Activated CD4-positive, alpha-beta T cell treated with anti-CD3 and anti-CD28 coated beads, Interleukin-2, amount 50 U/mL, for 16 hours (primary cell): Measurements from ENCODE around the gene IRAG1.

Experiments used
- DNase-seq: peaks from one replicate; pipeline ENCODE4 v3.0.0-alpha.2; 2020

Gene IRAG1

GRCh38 chr11:10693509-10694081, at the start of gene IRAG1:
Gene IRAG1 (minus strand): TSS chr11:10693755. CDS start chr11:10693602, 153 bp downstream.
- DNase-seq = no peak

GRCh38 chr11:10742460-10743208, 49.1 kb upstream of the IRAG1 start:
- peak; percentile 59 for DNase-seq

DNA sequence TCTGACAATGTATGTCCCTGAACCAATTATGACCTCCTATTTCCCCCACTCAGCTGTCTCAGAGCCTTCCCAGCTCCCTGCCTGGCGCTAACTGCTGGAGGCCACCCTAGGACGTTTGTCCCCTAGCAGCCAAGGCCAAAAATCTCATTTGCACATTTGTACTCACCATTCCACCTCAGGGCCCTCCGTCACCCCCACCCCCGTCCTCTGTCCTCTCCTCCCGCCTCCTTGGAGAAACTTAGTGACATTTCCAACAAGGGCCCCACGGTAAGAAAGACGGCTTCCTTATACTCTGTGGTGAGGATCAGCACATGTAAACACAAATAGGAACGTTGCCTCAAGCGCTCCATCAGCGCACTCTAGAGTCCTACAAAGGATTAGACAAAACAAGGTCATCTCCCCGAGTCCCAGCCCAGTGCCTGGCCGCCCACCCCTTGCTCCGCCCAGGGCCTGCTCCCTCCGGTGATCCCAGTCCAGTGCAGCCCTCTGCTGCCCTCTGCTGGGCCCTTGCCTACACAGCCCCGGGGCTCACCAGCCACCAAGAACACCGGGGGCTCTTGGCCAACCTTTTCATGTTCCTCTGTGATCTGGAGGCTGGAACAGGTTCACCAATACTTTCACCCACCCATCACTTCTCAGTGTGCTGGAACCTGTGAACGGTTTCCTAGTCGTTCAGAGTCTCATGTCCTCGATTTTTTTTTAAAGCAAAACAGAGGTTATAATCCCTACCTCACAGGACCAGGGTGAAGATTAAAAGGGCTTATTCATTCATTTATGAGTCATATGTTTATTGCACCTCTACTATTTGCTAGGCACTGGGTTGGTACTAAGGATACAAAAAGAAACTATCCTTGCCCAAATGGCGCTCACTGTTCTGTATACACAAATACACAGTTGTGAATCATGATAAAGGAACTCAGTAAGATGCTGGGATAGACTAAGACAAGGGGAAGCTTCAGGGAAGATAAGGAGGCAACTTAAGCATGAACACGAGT, 42.2 kb upstream of the IRAG1 start:
- peak; percentile 90 for DNase-seq

DNA sequence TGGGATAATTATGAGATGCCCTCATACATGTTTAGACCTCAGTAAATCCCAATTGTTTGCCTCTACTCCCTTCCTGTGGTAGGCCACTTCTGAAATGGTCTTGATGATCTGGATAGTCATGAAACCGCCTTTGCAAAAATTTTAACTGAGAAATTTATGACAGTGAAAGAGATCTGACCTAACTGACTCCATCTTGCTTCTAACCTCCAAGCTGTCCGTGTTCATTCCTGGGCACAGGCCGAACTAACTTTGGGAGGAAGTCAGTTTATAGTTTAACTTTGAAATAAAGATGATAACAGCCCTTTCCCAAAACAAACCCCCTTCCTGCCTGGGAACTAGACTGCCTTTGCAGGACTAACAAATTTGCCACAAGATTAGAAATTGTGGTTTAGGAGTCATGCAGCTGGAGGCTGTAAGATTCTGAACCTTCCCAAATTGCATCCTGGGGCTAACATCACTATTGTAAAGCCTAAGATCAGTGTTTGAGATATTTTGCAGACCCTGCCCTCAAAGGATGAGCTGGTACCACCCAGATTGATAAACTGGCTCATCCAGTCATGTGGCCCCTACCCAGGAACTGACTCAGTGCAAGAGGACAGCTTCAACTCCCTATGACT, 37.6 kb upstream of the IRAG1 start:
- DNase-seq = no peak

DNA sequence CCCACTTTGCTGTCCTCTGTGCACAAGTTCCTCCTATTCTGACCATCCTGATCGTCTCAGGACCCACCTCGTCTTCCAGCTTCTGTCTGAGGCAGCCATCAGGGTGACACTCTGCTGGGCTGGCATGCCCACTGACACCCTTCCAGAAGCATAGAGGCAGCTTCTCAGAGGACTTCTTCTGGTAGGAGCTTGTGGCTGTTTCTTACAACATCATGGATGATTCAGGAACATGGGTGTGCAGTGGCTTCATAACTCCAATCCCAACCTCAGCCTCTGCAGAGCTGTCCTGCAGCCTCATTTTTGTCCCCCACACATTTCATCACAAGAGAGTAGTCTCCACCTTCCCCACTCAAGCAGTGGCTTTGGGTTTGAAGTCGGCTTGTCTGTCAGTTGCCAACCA, 36.6 kb upstream of the IRAG1 start:
- DNase-seq = no peak

- DNase-seq = no peak
These were observed 35.4 kb upstream of the IRAG1 start for GRCh38 chr11:10728789-10729472.

GRCh38 chr11:10728154-10728553, 34.6 kb upstream of the IRAG1 start:
- DNase-seq = no peak

DNA sequence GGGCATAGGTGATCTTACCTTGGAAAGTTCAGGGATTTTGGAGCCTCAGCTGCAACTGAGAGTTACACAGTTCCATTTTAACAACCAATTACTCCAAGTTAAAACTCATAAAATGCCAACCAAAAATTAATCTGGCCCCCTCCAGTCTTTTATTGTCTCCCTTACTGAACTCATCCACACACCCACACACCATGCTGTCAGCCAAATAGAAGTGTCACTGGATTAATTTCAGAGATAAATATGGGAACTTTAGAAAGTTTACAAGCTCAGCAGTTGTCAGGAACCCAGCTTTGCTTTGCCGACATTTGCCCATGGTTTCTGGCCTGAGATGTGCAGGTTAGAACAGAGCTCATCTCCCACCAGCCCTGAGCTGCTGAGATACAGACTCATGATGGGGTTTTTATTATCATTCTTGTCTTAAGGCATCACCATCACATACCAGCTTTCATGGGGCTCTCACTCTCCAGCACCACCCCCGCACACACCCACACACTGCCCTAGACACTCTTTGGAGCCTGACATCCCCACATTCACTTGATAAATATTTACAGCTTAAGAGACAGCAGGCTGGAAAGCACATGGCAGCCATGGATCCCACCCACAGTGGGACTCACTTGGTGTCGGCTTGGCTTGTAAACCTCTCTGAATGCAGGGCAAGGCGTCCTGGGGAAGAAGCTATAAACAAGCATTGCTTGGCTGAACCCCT, 33.7 kb upstream of the IRAG1 start:
- DNase-seq = no peak

GRCh38 chr11:10725907-10726253, 32.3 kb upstream of the IRAG1 start:
- peak; percentile 35 for DNase-seq

GRCh38 chr11:10725114-10725906, 31.8 kb upstream of the IRAG1 start:
- DNase-seq = peak; percentile 41

DNA sequence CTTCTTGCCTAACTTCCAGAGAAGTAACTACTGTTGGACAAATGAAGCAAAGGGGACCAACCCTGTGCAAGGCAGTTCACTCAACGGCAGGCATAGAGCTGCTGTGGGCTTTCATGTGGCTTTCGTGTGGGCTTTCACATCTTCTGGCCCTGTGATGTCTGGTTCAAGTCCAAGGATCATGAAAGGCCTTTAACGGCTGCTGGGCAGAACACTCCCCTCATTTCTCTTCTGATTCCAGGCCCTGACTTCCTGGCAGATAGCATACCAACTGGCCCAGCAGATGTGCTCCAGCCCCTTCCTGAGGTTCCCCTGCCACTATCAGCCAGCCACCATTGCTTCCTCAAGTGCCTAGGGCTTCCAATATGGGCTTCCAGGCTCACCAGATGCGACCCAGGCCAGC, 28.8 kb upstream of the IRAG1 start:
- DNase-seq = no peak

GRCh38 chr11:10720881-10721376, 27.4 kb upstream of the IRAG1 start:
- DNase-seq = no peak

DNA sequence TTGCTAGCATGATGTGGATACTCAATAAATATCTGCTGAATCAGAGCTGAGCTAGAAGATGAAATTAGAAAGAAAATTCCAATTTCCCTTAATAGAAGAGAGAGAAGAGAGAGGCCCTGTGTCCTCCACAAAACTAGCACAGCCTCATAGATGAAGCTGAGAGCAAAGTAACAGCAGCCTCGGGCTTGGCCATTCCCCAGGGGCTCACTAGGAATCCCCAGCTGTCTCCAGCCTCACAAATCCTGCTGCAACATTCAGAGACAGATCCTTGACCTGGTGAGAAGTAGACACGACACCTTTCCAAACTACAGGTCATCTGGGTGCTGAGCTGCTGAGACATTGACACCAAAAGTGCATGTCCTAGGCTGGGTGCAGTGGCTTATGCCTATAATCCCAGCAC, 26.1 kb upstream of the IRAG1 start:
- DNase-seq = no peak

- DNase-seq = no peak
These were observed 23.1 kb upstream of the IRAG1 start for GRCh38 chr11:10716543-10717259.

DNA sequence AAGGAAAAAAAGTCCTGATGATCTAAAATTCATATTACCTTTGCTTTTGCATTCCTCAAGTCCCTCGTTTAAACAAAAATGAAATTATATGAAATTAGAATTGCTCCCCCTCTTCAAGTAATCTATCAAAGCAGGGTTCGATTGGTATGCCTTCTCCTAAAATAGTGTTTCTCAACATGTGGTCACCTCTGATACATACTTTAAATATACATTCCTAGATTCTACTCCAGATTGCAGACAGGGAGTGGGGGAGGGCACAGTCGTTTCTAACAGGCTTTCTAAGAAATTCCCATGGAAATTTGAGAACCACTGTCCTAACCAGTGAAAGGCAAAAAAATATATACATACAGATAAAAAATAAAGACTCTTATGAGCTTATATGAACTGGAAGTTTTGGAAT, 22.6 kb upstream of the IRAG1 start:
- no peak for DNase-seq

DNA sequence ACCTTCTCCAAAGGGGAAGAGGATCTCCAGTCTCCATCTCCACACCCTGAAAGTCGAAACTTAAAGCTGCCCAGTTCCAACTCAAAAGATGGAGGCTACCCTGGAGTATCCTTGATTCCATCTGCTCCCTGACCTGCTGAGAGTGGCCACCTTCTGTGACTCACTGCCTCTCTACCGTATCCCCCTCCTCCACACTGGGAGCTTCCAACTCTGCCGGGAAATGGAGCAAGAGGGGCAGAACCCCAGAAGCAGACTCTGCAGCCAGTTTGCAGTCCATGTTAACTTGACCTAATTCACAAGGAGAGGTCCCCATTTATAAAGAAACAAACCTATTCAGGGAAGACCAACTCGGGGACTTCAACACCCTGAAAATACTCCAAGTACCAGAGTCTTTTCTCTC, 22.0 kb upstream of the IRAG1 start:
- no peak for DNase-seq

DNA sequence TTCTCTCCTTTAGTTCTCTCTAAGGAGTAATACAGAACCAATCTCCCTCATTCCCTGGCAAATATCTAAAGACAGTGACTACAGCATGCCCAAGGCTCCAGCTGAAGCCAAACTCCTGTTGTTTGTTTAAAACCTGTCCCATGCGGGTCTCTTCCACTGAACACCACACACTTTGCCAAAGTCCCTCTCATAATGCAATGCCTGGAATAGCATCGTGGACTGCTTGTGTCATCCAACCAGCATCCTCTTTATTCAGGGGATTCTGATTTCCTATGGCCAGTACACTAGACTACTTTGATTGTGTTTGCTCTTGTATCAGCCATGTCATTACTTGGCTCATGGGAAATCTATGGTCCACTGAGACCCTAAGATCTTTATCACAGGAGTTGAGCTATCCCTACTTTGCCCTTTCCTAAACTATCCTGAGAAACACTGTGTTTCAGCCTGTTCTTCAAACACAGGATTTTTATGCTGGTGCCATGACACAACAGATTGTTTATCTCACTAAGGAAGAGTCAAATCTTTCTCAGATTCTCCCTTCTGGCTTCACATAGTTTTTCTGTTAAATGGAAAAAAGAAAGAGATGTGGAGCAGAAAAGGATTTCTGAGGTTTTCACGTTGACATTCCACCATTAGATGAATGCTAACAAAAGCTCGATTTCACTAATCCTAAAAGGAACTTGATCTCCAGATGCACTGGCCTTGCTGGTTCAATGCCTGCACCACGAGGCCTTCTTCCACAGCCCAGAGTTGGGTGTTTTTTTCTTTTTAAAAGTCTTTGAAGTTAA, 15.9 kb upstream of the IRAG1 start:
- no peak for DNase-seq

DNA sequence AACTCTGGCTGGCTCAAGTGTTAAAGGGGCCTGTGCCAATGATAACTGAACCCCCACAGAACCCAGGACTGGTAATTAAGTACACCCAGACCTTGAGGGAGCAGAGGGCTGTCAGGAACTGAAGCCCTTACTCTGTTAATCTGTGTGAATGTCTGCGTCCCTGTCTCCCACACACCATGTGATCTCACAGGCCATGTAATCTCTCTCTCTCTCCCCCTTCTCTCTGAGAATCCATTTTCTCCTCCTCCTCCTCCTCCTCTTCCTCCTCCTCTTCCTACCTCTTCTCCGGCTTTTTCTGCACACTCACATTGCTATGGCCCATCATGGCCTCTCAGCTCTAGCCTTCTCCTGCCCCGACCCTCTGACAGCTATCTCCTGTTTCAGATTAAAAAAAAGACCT, 14.6 kb upstream of the IRAG1 start:
- no peak for DNase-seq

DNA sequence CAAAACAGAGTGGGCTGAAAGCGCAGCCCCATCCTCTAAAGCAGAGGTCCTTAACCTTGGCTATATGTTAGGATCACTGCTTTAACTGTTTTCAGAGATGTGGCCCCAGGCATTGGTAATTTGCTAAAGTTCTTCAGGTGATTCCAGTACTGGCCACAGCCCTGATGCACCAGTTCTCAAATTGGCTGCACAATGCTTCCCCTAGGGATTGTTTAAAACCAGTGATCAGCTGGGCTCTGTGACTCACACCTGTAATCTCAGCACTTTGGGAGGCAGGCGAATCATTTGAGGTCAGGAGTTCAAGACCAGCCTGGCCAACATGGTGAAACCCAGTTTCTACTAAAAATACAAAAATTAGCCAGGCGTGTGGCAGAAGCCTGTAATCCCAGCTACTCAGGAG, 8.4 kb upstream of the IRAG1 start:
- DNase-seq = no peak
